Body of pancreas (tissue), 4 donors: Measurements from ENCODE around the gene HGFAC. TPM values are rescaled to one million over a fixed set of nuclear protein-coding genes. Genes with fewer than 3 reads are reported as not detected.

Experiments
- ATAC-seq: fragments of 150-250 bp; one replicate; pipeline ENCODE4 v1.9.1; 2016
- DNase-seq, 4 donors: peaks; one replicate each; pipeline ENCODE4 v3.0.0-alpha.2; 2019
- H3K27ac ChIP-seq, 4 donors: fragments of 200-600 bp; sonication (generic); 1 replicate in 3 of 4; 2 replicates in 1 of 4; pipeline versions ENCODE4 v1.5.1 to v1.6.1; 2016 to 2019; ENCODE audit warnings: mild to moderate bottlenecking in 1 of 4, mixed read lengths in 1 of 4, moderate library complexity in 1 of 4
- H3K27me3 ChIP-seq, 2 donors: fragments of 200-600 bp; sonication (generic); one replicate each; pipeline ENCODE4 v1.6.0; 2016; ENCODE audit warnings: mild to moderate bottlenecking in 1 of 2
- H3K36me3 ChIP-seq, 2 donors: fragments of 200-600 bp; sonication (generic); replicated peaks in 1 of 2; 2 replicates each; pipeline ENCODE4 v1.5.1; 2016; ENCODE audit warnings: low read depth in 2 of 2; ENCODE audit not compliant: insufficient read depth in 1 of 2
- H3K4me1 ChIP-seq: fragments of 200-600 bp; sonication (generic); one replicate; pipeline ENCODE4 v1.6.0; 2016
- H3K4me3 ChIP-seq, 2 donors: fragments of 200-600 bp; sonication (generic); 1 replicate in 1 of 2; 2 replicates in 1 of 2; pipeline ENCODE4 v1.5.1; 2016 to 2019
- H3K9me3 ChIP-seq, 3 donors: fragments of 200-600 bp; sonication (generic); 1 replicate in 2 of 3; 2 replicates in 1 of 3; pipeline ENCODE4 v1.5.1; 2016
- CTCF ChIP-seq, 7 experiments: fragments of 450-650 bp in 4 of 7; fragments of 200-600 bp in 3 of 7; sonication (generic) in 3 of 7; IDR thresholded peaks; one replicate each; pipeline ENCODE4 v1.5.1; 2016 to 2019; ENCODE audit warnings: antibody characterized with exemption in 7 of 7
- POLR2A ChIP-seq, 3 donors: fragments of 450-650 bp; IDR thresholded peaks; one replicate each; pipeline ENCODE4 v1.6.1; 2016; ENCODE audit warnings: antibody characterized with exemption in 3 of 3, mild to moderate bottlenecking in 2 of 3
- WGBS, 2 donors: methylation state at CpG; one replicate each; pipeline ENCODE4 v1.1.5; 2017; 5-methylcytosine and 5-hydroxymethylcytosine counted together
- intact Hi-C: fragments of 100-400 bp; cut with DNase I; formaldehyde crosslinking; loops from one replicate; pipeline ENCODE4 v1.15.1; 2023
- total RNA-seq, 2 donors: library from RNA; depleted of rRNA; stranded (reverse); fragments of >200 nt; gene quantifications; one replicate each; pipeline ENCODE4 v1.1.0, GENCODE V29; 2016

Gene HGFAC
- total RNA-seq, 2 donors from 2014 or later: 0.78 TPM; not detected in 1

- intact Hi-C loops: no loop called here
- 87 to 95% methylated on average over 12 to 35 of the region's 35 CpGs for WGBS, 2 donors
- ATAC-seq: no peak
Measured at GRCh38 chr4:3478446-3479357, 36.9 kb downstream of the HGFAC start.

GRCh38 chr4:3479358-3480101 is 37.8 kb downstream of the HGFAC start:
- no peak for ATAC-seq
- Histone ChIP-seq H3K9me3 (no peaks in the 10 kb centered on the region), H3K27me3 (no peaks in the 10 kb centered on the region), H3K4me1 (peaks cover 18% of the 10 kb centered on the region), H3K27ac (no peak overlapping the region), H3K36me3 (no peaks in the 10 kb centered on the region), H3K4me3 (no peak overlapping the region)
- no peak for DNase-seq
- intact Hi-C loops: no loop called here
- no peak for TF ChIP-seq POLR2A (IDR thresholded peaks at IDR 0.05)
- no peak for TF ChIP-seq CTCF (IDR thresholded peaks at IDR 0.05)
- WGBS, 2 donors: 81 to 82% methylated on average over 15 to 25 of the region's 25 CpGs

More at GRCh38 chr4:3478446-3479357, 36.9 kb downstream of the HGFAC start:
- Histone ChIP-seq H3K36me3 (no peaks in the 10 kb centered on the region), H3K27me3 (no peaks in the 10 kb centered on the region), H3K4me1 (peaks cover 10% of the 10 kb centered on the region), H3K27ac (no peak overlapping the region), H3K9me3 (no peaks in the 10 kb centered on the region), H3K4me3 (no peak overlapping the region)
- no peak for DNase-seq
- no peak for TF ChIP-seq CTCF (IDR thresholded peaks at IDR 0.05)
- no peak for TF ChIP-seq POLR2A (IDR thresholded peaks at IDR 0.05)

- no peak for TF ChIP-seq POLR2A (IDR thresholded peaks at IDR 0.05)
- peak; percentile 91 to 99 (median 94) for TF ChIP-seq CTCF (IDR thresholded peaks at IDR 0.05)
- Histone ChIP-seq H3K27me3 (no peaks in the 10 kb centered on the region), H3K27ac (no peak overlapping the region), H3K36me3 (no peaks in the 10 kb centered on the region), H3K9me3 (no peaks in the 10 kb centered on the region), H3K4me3 (no peak overlapping the region), H3K4me1 (peaks cover 22% of the 10 kb centered on the region)
- intact Hi-C loops: no loop called here
- DNase-seq (peak; percentile 73 to 83 (median 77)), ATAC-seq (peak; percentile 73)
- 25 to 45% methylated on average over 16 to 17 of the region's 17 CpGs for WGBS, 2 donors
Measured at GRCh38 chr4:3480528-3481112, 38.9 kb downstream of the HGFAC start.

GRCh38 chr4:3481113-3481531 is 39.4 kb downstream of the HGFAC start:
- no peak overlapping the region for H3K4me3 ChIP-seq
- H3K9me3 ChIP-seq: no peaks in the 10 kb centered on the region
- no peak for ATAC-seq
- no peaks in the 10 kb centered on the region for H3K27me3 ChIP-seq
- H3K36me3 ChIP-seq: no peaks in the 10 kb centered on the region
- 40 to 71% methylated on average over 5 of the region's 5 CpGs for WGBS, 2 donors
- no peak overlapping the region for H3K27ac ChIP-seq
- TF ChIP-seq CTCF (IDR thresholded peaks at IDR 0.05) (no peak), POLR2A (IDR thresholded peaks at IDR 0.05) (no peak)
- intact Hi-C loops: no loop called here
- DNase-seq: no peak
- peaks cover 22% of the 10 kb centered on the region for H3K4me1 ChIP-seq
